HG02943 (cell line): ENCODE data around the gene RRN3.
"Not testable (repeated sequence)": the region's sequence is repeated elsewhere in the genome, so short reads cannot be mapped to it uniquely, and the experiment has no call there.

Source experiments
- ATAC-seq: cut with Tn5 transposase; IDR thresholded peaks from one replicate; pipeline ENCODE4 v1.9.1; 2021; ENCODE audit warnings: mild to moderate bottlenecking, low read depth, moderate library complexity; ENCODE audit not compliant: unreplicated experiment

Gene RRN3

GRCh38 chr16:15093955-15094827, at the start of gene RRN3:
Gene RRN3, minus strand, starts transcription at chr16:15094272. Its CDS starts 39 bp downstream, at chr16:15094233.
- ATAC-seq, result peak; percentile 94

GRCh38 chr16:15143601-15144091, 49.6 kb upstream of the RRN3 start:
- not testable (repeated sequence) for ATAC-seq

GRCh38 chr16:15142891-15143600, 49.0 kb upstream of the RRN3 start:
- not testable (repeated sequence) for ATAC-seq

GRCh38 chr16:15142107-15142890, 48.2 kb upstream of the RRN3 start:
- ATAC-seq, result not testable (repeated sequence)

- ATAC-seq, result no peak
These were observed 47.5 kb upstream of the RRN3 start for GRCh38 chr16:15141586-15141985.

- not testable (repeated sequence) for ATAC-seq
These were observed 46.6 kb upstream of the RRN3 start for GRCh38 chr16:15140444-15141365.

GRCh38 chr16:15137514-15137913, 43.4 kb upstream of the RRN3 start:
- not testable (repeated sequence) for ATAC-seq

- ATAC-seq, result not testable (repeated sequence)
These were observed 41.6 kb upstream of the RRN3 start for GRCh38 chr16:15135483-15136360.

GRCh38 chr16:15134752-15135482, 40.8 kb upstream of the RRN3 start:
- not testable (repeated sequence) for ATAC-seq

GRCh38 chr16:15133554-15133953, 39.5 kb upstream of the RRN3 start:
- not testable (repeated sequence) for ATAC-seq

GRCh38 chr16:15132719-15133428, 38.8 kb upstream of the RRN3 start:
- ATAC-seq, result not testable (repeated sequence)

- not testable (repeated sequence) for ATAC-seq
These were observed 37.0 kb upstream of the RRN3 start for GRCh38 chr16:15130943-15131700.

GRCh38 chr16:15130256-15130932, 36.3 kb upstream of the RRN3 start:
- not testable (repeated sequence) for ATAC-seq

GRCh38 chr16:15127641-15128425, 33.8 kb upstream of the RRN3 start:
- not testable (repeated sequence) for ATAC-seq

- ATAC-seq, result not testable (repeated sequence)
These were observed 6.4 kb upstream of the RRN3 start for GRCh38 chr16:15100372-15100987.
